ENCODE measurements around the gene AFAP1L2.

Gene AFAP1L2

GRCh38 chr10:114363745-114364454, 40.4 kb downstream of the AFAP1L2 start:
- POLR2A ChIA-PET = no interaction called here

GRCh38 chr10:114362826-114363355, 41.4 kb downstream of the AFAP1L2 start:
- ChIA-PET POLR2A (no interaction called here), CTCF (interaction anchor here (2.2 kb wide), 1 partner anchor 10 kb away, joined by 9 read pairs; no protein-coding TSS in a partner anchor)
- DNase-seq (ENCODE audit: extremely low spot score) = no peak
- TF ChIP-seq CTCF (IDR thresholded peaks at IDR 0.05; ENCODE audit: control extremely low read depth, extremely low read depth, low read depth, missing control alignments) = no peak

More at GRCh38 chr10:114363745-114364454, 40.4 kb downstream of the AFAP1L2 start:
- no peak for DNase-seq (ENCODE audit: extremely low spot score)
- no peak for TF ChIP-seq CTCF (IDR thresholded peaks at IDR 0.05; ENCODE audit: control extremely low read depth, extremely low read depth, low read depth, missing control alignments)
- CTCF ChIA-PET = interaction anchor here (1.0 to 2.2 kb wide), 2 partner anchors 9 to 24 kb away, joined by 4 to 9 read pairs; no protein-coding TSS in a partner anchor

- no peak for TF ChIP-seq CTCF (IDR thresholded peaks at IDR 0.05; ENCODE audit: control extremely low read depth, extremely low read depth, low read depth, missing control alignments)
- no peak for DNase-seq (ENCODE audit: extremely low spot score)
- POLR2A ChIA-PET = no interaction called here
- CTCF ChIA-PET = interaction anchor here (1.0 to 1.4 kb wide), 2 partner anchors 9 to 43 kb away, joined by 3 to 5 read pairs; no protein-coding TSS in a partner anchor
Measured at GRCh38 chr10:114359953-114360345, 44.4 kb downstream of the AFAP1L2 start.

- CTCF ChIA-PET = interaction anchor here (1.0 to 1.4 kb wide), 2 partner anchors 10 to 44 kb away, joined by 3 to 5 read pairs; no protein-coding TSS in a partner anchor
- POLR2A ChIA-PET = no interaction called here
- DNase-seq (ENCODE audit: extremely low spot score) = no peak
- TF ChIP-seq CTCF (IDR thresholded peaks at IDR 0.05; ENCODE audit: control extremely low read depth, extremely low read depth, low read depth, missing control alignments) = no peak
Measured at GRCh38 chr10:114359041-114359952, 45.0 kb downstream of the AFAP1L2 start.

- CTCF ChIA-PET = interaction anchor here (1.5 to 1.8 kb wide), 2 partner anchors 9 to 53 kb away, joined by 4 to 5 read pairs; no protein-coding TSS in a partner anchor
- DNase-seq (ENCODE audit: extremely low spot score) = no peak
- POLR2A ChIA-PET = no interaction called here
- TF ChIP-seq CTCF (IDR thresholded peaks at IDR 0.05; ENCODE audit: control extremely low read depth, extremely low read depth, low read depth, missing control alignments) = no peak
Measured at GRCh38 chr10:114357515-114357996, 46.7 kb downstream of the AFAP1L2 start.

Measured in GM10248 (cell line).